ENCODE data around the gene PRKAG3.

- TF ChIP-seq CTCF (IDR thresholded peaks at IDR 0.05; ENCODE audit: insufficient read depth, low read length) (no peak), GABPA (IDR thresholded peaks at IDR 0.05; ENCODE audit: low read depth) (no peak), POLR2AphosphoS5 (IDR thresholded peaks at IDR 0.05; ENCODE audit: low read depth) (no peak)
Measured at GRCh38 chr2:218878926-218879761, 47.5 kb upstream of the PRKAG3 start.
